ENCODE measurements around the gene PTPA. TPM values are rescaled to one million over a fixed set of nuclear protein-coding genes. Genes with fewer than 3 reads are reported as not detected.

Gene PTPA
- polyA plus RNA-seq, 3 donors: 11.7 to 38.5 (median 12.4) TPM

- peaks cover 65% of the 10 kb centered on the region for H3K4me1 Mint-ChIP-seq
- peak overlapping the region in 1 of 2 donors; percentile 26 for H3K27ac ChIP-seq (ENCODE audit: low read depth in 1 of 2, low read length in 2 of 2)
- intact Hi-C loops (cut with micrococcal nuclease): loop anchor here in 1 of 2 donors (10.0 kb wide), 1 partner anchor 131 kb away; no protein-coding TSS in a partner anchor
- peaks cover 54 to 72% of the 10 kb centered on the region in 2 donors for H3K4me1 ChIP-seq (ENCODE audit: control insufficient read depth in 1 of 2, insufficient read depth in 2 of 2, low read length in 2 of 2)
- H3K4me2 ChIP-seq (replicated peaks; ENCODE audit: extremely low read depth, low read length, poor library complexity, severe bottlenecking): no peak overlapping the region
- H3K4me3 Mint-ChIP-seq: no peak overlapping the region
- 84% methylated on average over 7 of the region's 10 CpGs for WGBS (ENCODE audit: insufficient coverage)
- H3K27ac Mint-ChIP-seq: no peak overlapping the region
- no peaks in the 10 kb centered on the region for H3K36me3 ChIP-seq (replicated peaks in 1 of 2; ENCODE audit: control insufficient read depth in 1 of 2, insufficient read depth in 2 of 2, low read length in 2 of 2)
- peak overlapping the region; percentile 32 for H3K9ac ChIP-seq (ENCODE audit: insufficient read depth, low read length, poor library complexity, severe bottlenecking)
- H3K79me2 ChIP-seq (ENCODE audit: insufficient read depth, low read length): no peaks in the 10 kb centered on the region
- H3K9me3 Mint-ChIP-seq: peaks cover 0 to 4% (median 0%) of the 10 kb centered on the region in 7 donors
- H3K27me3 Mint-ChIP-seq (ENCODE audit: low read depth in 3 of 3): peaks cover 0 to 2% (median 0%) of the 10 kb centered on the region in 3 donors
- no peak overlapping the region for H2AFZ ChIP-seq (ENCODE audit: insufficient read depth, low read depth, low read length, poor library complexity, severe bottlenecking)
- H3K36me3 Mint-ChIP-seq: peaks cover 0 to 3% of the 10 kb centered on the region in 2 donors
- no peaks in the 10 kb centered on the region for H4K20me1 ChIP-seq (ENCODE audit: insufficient read depth, low read length)
- no peaks in the 10 kb centered on the region for H3K9me3 ChIP-seq (replicated peaks in 1 of 2; ENCODE audit: control insufficient read depth in 1 of 2, insufficient read depth in 1 of 2, low read length in 2 of 2)
- DNase-seq: no peak
- TF ChIP-seq, protein P1, sequence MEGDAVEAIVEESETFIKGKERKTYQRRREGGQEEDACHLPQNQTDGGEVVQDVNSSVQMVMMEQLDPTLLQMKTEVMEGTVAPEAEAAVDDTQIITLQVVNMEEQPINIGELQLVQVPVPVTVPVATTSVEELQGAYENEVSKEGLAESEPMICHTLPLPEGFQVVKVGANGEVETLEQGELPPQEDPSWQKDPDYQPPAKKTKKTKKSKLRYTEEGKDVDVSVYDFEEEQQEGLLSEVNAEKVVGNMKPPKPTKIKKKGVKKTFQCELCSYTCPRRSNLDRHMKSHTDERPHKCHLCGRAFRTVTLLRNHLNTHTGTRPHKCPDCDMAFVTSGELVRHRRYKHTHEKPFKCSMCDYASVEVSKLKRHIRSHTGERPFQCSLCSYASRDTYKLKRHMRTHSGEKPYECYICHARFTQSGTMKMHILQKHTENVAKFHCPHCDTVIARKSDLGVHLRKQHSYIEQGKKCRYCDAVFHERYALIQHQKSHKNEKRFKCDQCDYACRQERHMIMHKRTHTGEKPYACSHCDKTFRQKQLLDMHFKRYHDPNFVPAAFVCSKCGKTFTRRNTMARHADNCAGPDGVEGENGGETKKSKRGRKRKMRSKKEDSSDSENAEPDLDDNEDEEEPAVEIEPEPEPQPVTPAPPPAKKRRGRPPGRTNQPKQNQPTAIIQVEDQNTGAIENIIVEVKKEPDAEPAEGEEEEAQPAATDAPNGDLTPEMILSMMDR (IDR thresholded peaks at IDR 0.05): no peak
- H3K4me3 ChIP-seq (replicated peaks in 1 of 3; ENCODE audit: low read depth in 2 of 3, low read length in 3 of 3): no peak overlapping the region
- no peaks in the 10 kb centered on the region for H3K27me3 ChIP-seq (ENCODE audit: control insufficient read depth in 2 of 2, insufficient read depth in 2 of 2, low read length in 2 of 2)
These were observed 52.5 kb downstream of the PTPA start for GRCh38 chr9:129163753-129164152.

GRCh38 chr9:129164246-129164930, 53.2 kb downstream of the PTPA start:
- 63% methylated on average over 8 of the region's 9 CpGs for WGBS (ENCODE audit: insufficient coverage)
- H3K36me3 ChIP-seq (replicated peaks in 1 of 2; ENCODE audit: control insufficient read depth in 1 of 2, insufficient read depth in 2 of 2, low read length in 2 of 2): no peaks in the 10 kb centered on the region
- H3K4me1 ChIP-seq (ENCODE audit: control insufficient read depth in 1 of 2, insufficient read depth in 2 of 2, low read length in 2 of 2): peaks cover 54 to 76% of the 10 kb centered on the region in 2 donors
- intact Hi-C loops (cut with micrococcal nuclease): loop anchor here in 1 of 2 donors (10.0 kb wide), 1 partner anchor 130 kb away; no protein-coding TSS in a partner anchor
- no peaks in the 10 kb centered on the region for H3K27me3 ChIP-seq (ENCODE audit: control insufficient read depth in 2 of 2, insufficient read depth in 2 of 2, low read length in 2 of 2)
- H3K9me3 Mint-ChIP-seq: peaks cover 0 to 4% (median 0%) of the 10 kb centered on the region in 7 donors
- peaks cover 0 to 2% (median 0%) of the 10 kb centered on the region in 3 donors for H3K27me3 Mint-ChIP-seq (ENCODE audit: low read depth in 3 of 3)
- peak overlapping the region in 4 of 7 donors; percentile 3 to 49 (median 18) for H3K27ac Mint-ChIP-seq
- H4K20me1 ChIP-seq (ENCODE audit: insufficient read depth, low read length): no peaks in the 10 kb centered on the region
- no peak overlapping the region for H3K9ac ChIP-seq (ENCODE audit: insufficient read depth, low read length, poor library complexity, severe bottlenecking)
- no peak overlapping the region for H3K4me3 ChIP-seq (replicated peaks in 1 of 3; ENCODE audit: low read depth in 2 of 3, low read length in 3 of 3)
- no peak overlapping the region for H3K27ac ChIP-seq (ENCODE audit: low read depth in 1 of 2, low read length in 2 of 2)
- TF ChIP-seq, protein P1 (IDR thresholded peaks at IDR 0.05): no peak
- H3K4me3 Mint-ChIP-seq: no peak overlapping the region
- H3K4me1 Mint-ChIP-seq: peaks cover 66% of the 10 kb centered on the region
- H2AFZ ChIP-seq (ENCODE audit: insufficient read depth, low read depth, low read length, poor library complexity, severe bottlenecking): no peak overlapping the region
- H3K4me2 ChIP-seq (replicated peaks; ENCODE audit: extremely low read depth, low read length, poor library complexity, severe bottlenecking): no peak overlapping the region
- peak in 2 of 3 donors; percentile 25 to 39 for DNase-seq
- no peaks in the 10 kb centered on the region for H3K9me3 ChIP-seq (replicated peaks in 1 of 2; ENCODE audit: control insufficient read depth in 1 of 2, insufficient read depth in 1 of 2, low read length in 2 of 2)
- no peaks in the 10 kb centered on the region for H3K79me2 ChIP-seq (ENCODE audit: insufficient read depth, low read length)
- no peaks in the 10 kb centered on the region for H3K36me3 Mint-ChIP-seq

All from CD14-positive monocyte (primary cell).